ENCODE data around the gene IL32. TPM values are rescaled to one million over a fixed set of nuclear protein-coding genes. Genes with fewer than 3 reads are reported as not detected.

IL32 gene
- total and polyA plus RNA-seq, 2 experiments from 2014 or later, result 2.3 to 6.1 TPM

- H3K27me3 ChIP-seq (ENCODE audit: insufficient read depth), result peaks cover 17% of the 10 kb centered on the region
Measured at GRCh38 chr16:3042376-3042775, 23.1 kb upstream of the IL32 start.

More at GRCh38 chr16:3042376-3042775, 23.1 kb upstream of the IL32 start:
- peaks cover 20% of the 10 kb centered on the region; the same call in 1 of the 2 replicates for H3K4me1 ChIP-seq (ENCODE audit: insufficient read depth)
- H4K20me1 ChIP-seq (replicated peaks; ENCODE audit: insufficient read depth), result peaks cover 4% of the 10 kb centered on the region
- H2AFZ ChIP-seq, result no peak overlapping the region
- H3K4me1 Mint-ChIP-seq, result peaks cover 25% of the 10 kb centered on the region
- H3K27ac Mint-ChIP-seq, result no peak overlapping the region
- H3K4me3 ChIP-seq, result no peak overlapping the region
- peaks cover 7% of the 10 kb centered on the region; the same call in 2 of the 3 replicates for H3K9me3 Mint-ChIP-seq
- no peak overlapping the region for H3K4me3 Mint-ChIP-seq
- peaks cover 20% of the 10 kb centered on the region for H3K36me3 Mint-ChIP-seq (ENCODE audit: low read depth)
- H3K79me2 ChIP-seq (replicated peaks; ENCODE audit: insufficient read depth), result peaks cover 5% of the 10 kb centered on the region
- peaks cover 18% of the 10 kb centered on the region for H3K27me3 Mint-ChIP-seq (ENCODE audit: insufficient read depth, low read depth, poor library complexity)
- H3K27ac ChIP-seq (ENCODE audit: low read depth), result no peak overlapping the region
- H3K36me3 ChIP-seq (ENCODE audit: insufficient read depth), result no peaks in the 10 kb centered on the region
- no peak overlapping the region for H3K4me2 ChIP-seq
- DNase-seq (ENCODE audit: low spot score) (no peak), ATAC-seq (no peak)
- H3K9me2 ChIP-seq (ENCODE audit: insufficient read depth), result no peaks in the 10 kb centered on the region
- H3F3A ChIP-seq (replicated peaks; ENCODE audit: low read depth), result peaks cover 11% of the 10 kb centered on the region; the same call in 1 of the 2 replicates
- TF ChIP-seq, protein P1, sequence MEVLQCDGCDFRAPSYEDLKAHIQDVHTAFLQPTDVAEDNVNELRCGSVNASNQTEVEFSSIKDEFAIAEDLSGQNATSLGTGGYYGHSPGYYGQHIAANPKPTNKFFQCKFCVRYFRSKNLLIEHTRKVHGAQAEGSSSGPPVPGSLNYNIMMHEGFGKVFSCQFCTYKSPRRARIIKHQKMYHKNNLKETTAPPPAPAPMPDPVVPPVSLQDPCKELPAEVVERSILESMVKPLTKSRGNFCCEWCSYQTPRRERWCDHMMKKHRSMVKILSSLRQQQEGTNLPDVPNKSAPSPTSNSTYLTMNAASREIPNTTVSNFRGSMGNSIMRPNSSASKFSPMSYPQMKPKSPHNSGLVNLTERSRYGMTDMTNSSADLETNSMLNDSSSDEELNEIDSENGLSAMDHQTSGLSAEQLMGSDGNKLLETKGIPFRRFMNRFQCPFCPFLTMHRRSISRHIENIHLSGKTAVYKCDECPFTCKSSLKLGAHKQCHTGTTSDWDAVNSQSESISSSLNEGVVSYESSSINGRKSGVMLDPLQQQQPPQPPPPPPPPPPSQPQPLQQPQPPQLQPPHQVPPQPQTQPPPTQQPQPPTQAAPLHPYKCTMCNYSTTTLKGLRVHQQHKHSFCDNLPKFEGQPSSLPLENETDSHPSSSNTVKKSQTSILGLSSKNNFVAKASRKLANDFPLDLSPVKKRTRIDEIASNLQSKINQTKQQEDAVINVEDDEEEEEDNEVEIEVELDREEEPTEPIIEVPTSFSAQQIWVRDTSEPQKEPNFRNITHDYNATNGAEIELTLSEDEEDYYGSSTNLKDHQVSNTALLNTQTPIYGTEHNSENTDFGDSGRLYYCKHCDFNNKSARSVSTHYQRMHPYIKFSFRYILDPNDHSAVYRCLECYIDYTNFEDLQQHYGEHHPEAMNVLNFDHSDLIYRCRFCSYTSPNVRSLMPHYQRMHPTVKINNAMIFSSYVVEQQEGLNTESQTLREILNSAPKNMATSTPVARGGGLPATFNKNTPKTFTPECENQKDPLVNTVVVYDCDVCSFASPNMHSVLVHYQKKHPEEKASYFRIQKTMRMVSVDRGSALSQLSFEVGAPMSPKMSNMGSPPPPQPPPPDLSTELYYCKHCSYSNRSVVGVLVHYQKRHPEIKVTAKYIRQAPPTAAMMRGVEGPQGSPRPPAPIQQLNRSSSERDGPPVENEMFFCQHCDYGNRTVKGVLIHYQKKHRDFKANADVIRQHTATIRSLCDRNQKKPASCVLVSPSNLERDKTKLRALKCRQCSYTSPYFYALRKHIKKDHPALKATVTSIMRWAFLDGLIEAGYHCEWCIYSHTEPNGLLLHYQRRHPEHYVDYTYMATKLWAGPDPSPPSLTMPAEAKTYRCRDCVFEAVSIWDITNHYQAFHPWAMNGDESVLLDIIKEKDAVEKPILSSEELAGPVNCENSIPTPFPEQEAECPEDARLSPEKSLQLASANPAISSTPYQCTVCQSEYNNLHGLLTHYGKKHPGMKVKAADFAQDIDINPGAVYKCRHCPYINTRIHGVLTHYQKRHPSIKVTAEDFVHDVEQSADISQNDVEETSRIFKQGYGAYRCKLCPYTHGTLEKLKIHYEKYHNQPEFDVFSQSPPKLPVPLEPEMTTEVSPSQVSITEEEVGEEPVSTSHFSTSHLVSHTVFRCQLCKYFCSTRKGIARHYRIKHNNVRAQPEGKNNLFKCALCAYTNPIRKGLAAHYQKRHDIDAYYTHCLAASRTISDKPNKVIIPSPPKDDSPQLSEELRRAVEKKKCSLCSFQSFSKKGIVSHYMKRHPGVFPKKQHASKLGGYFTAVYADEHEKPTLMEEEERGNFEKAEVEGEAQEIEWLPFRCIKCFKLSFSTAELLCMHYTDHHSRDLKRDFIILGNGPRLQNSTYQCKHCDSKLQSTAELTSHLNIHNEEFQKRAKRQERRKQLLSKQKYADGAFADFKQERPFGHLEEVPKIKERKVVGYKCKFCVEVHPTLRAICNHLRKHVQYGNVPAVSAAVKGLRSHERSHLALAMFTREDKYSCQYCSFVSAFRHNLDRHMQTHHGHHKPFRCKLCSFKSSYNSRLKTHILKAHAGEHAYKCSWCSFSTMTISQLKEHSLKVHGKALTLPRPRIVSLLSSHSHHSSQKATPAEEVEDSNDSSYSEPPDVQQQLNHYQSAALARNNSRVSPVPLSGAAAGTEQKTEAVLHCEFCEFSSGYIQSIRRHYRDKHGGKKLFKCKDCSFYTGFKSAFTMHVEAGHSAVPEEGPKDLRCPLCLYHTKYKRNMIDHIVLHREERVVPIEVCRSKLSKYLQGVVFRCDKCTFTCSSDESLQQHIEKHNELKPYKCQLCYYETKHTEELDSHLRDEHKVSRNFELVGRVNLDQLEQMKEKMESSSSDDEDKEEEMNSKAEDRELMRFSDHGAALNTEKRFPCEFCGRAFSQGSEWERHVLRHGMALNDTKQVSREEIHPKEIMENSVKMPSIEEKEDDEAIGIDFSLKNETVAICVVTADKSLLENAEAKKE (CRISPR knock-in tag; IDR thresholded peaks at IDR 0.05), result no peak
- TF ChIP-seq NANOG (IDR thresholded peaks at IDR 0.05; ENCODE audit: borderline replicate concordance) (no peak), ZNF114 (CRISPR knock-in tag; IDR thresholded peaks at IDR 0.05) (no peak), STAT1 (IDR thresholded peaks at IDR 0.05; ENCODE audit: unreplicated experiment) (no peak), EZH2phosphoT487 (IDR thresholded peaks at IDR 0.05; ENCODE audit: unreplicated experiment) (no peak), ZNF331 (CRISPR knock-in tag; IDR thresholded peaks at IDR 0.05; ENCODE audit: low read depth) (no peak), CREB1 (CRISPR knock-in tag; IDR thresholded peaks at IDR 0.05; ENCODE audit: low read depth) (no peak), POLR2AphosphoS5 (IDR thresholded peaks at IDR 0.05; ENCODE audit: low read depth) (no peak), JUNB (IDR thresholded peaks at IDR 0.05; ENCODE audit: unreplicated experiment) (no peak), EZH2 (IDR thresholded peaks at IDR 0.05; ENCODE audit: low read depth, unreplicated experiment) (no peak), CTCF (conservative IDR thresholded peaks at IDR 0.05; ENCODE audit: low read depth in 2 of 2) (no peak), REST (IDR thresholded peaks at IDR 0.05; ENCODE audit: unreplicated experiment) (no peak)
- TF ChIP-seq, protein P2, sequence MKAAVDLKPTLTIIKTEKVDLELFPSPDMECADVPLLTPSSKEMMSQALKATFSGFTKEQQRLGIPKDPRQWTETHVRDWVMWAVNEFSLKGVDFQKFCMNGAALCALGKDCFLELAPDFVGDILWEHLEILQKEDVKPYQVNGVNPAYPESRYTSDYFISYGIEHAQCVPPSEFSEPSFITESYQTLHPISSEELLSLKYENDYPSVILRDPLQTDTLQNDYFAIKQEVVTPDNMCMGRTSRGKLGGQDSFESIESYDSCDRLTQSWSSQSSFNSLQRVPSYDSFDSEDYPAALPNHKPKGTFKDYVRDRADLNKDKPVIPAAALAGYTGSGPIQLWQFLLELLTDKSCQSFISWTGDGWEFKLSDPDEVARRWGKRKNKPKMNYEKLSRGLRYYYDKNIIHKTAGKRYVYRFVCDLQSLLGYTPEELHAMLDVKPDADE (IDR thresholded peaks at IDR 0.05), result no peak

Measured in GM23338 (cell line).